ENCODE results near the gene ERAS.
A peak's percentile ranks its signal among the peaks of the same experiment; 100 is the strongest.
"Not testable (repeated sequence)": the region's sequence is repeated elsewhere in the genome, so short reads cannot be mapped to it uniquely, and the experiment has no call there.

ERAS gene

DNA sequence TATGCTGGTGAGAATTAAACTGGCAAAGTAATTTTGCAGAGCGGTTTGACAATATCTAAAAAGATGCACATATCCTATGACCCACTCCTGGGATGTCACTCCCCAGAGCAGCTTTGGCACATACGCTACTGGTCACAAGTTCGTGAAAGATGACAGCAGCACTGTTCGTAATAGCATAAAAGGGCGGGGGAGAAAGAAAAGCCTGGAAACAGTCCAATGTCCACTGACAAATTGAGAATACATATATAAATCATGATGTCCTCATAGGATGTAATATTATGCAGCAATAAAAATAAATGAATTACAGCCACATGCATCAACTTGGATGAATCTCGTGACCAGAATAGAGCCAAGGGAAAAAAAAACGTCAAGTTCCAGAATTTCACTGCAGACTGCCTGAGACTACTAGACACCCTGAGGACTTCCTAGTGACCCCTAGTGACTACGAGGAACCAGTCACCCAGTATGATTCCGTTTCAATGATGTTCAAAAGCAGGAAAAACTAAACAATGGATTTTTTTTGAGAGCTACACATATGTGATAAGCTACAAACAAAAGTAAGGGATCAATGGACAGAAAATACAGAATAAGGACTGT lies 7.3 kb downstream of the ERAS start:
- no peak for DNase-seq

DNA sequence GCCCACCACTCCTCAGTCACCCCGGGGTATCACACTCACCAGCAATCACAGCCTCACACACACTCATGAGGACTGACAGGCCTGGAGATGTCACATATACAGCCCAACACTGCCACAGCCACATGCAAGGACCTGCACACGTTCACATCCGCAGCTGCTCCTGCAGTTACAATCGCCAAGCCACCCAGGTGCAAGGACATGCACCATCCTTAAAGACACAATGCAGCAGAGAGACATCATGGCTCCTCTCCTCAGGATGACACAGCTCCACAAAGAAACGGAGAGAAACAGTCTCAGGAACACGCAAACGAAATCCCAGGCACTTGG lies 8.0 kb downstream of the ERAS start:
- DNase-seq: no peak

- DNase-seq: peak; percentile 6
These were observed 9.4 kb downstream of the ERAS start, which contains the start of gene PCSK1N for GRCh38 chrX:48835524-48836329. Gene PCSK1N, minus strand, starts transcription at chrX:48835610. Its CDS starts 78 bp downstream, at chrX:48835532.

DNA sequence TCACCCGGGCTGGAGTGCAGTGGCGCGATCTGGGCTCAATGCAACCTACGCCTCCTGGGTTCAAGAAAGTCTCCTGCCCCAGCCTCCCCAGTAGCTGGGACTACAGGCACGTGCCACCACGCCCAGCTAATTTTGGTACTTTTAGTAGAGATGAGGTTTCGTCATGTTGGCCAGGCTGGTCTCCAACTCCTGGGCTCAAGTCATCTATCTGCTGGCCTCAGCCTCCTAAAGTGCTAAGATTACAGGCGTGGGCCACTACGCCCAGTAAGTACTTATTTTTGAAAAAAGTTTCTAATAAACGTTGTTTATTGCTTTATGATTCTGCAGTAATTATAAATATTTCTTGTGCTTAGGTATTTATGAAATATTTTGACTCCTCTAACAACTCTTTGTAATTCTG lies 13.4 kb downstream of the ERAS start:
- DNase-seq: no peak

GRCh38 chrX:48848847-48849246 lies 22.5 kb downstream of the ERAS start:
- DNase-seq: no peak

- no peak for DNase-seq
These were observed 26.5 kb downstream of the ERAS start for GRCh38 chrX:48852857-48853256.

GRCh38 chrX:48853494-48853893 lies 27.2 kb downstream of the ERAS start:
- not testable (repeated sequence) for DNase-seq

- DNase-seq: not testable (repeated sequence)
These were observed 27.9 kb downstream of the ERAS start for GRCh38 chrX:48854121-48854804.

- DNase-seq: no peak
These were observed 28.6 kb downstream of the ERAS start for GRCh38 chrX:48854898-48855297.

GRCh38 chrX:48864210-48864609 lies 37.9 kb downstream of the ERAS start:
- peak; percentile 33 for DNase-seq

- DNase-seq: not testable (repeated sequence)
These were observed 45.7 kb downstream of the ERAS start for GRCh38 chrX:48872017-48872416.

- not testable (repeated sequence) for DNase-seq
These were observed 50.6 kb downstream of the ERAS start for GRCh38 chrX:48876944-48877343.

All from NCI-H2029 treated with DMSO at 0.1 percent for 48 hours (cell line).